Panc1 (cell line): Measurements from ENCODE around the gene SETMAR. TPM values are rescaled to one million over a fixed set of nuclear protein-coding genes. Genes with fewer than 3 reads are reported as not detected.

Source experiments
- ATAC-seq: fragments of 200-7000 bp; cut with Tn5 transposase; 2 replicates; pipeline ENCODE4 v1.9.1; 2020; ENCODE audit warnings: mild to moderate bottlenecking, moderate library complexity
- BruUV-seq: library from RNA; stranded (reverse); fragments of 400-500 nt; replicated peaks from 2 replicates; lab custom pipeline; 2021; lab: Mats Ljungman, UMichigan
- CTCF ChIA-PET: fragments of 300-600 bp; sonication (Branson Sonifier 250); formaldehyde crosslinking; loops from one replicate; lab custom pipeline; 2022; ENCODE audit warnings: antibody characterized with exemption; lab: Charles Lee
- POLR2A ChIA-PET: fragments of 300-600 bp; sonication (Branson Sonifier 250); formaldehyde crosslinking; loops from one replicate; lab custom pipeline; 2022; ENCODE audit warnings: antibody characterized with exemption; lab: Charles Lee
- DNase-seq: peaks from one replicate; pipeline ENCODE4 v3.0.0-alpha.2; 2010; ENCODE audit warnings: low read depth, low spot score
- H3K27ac ChIP-seq: 2 replicates; pipeline ENCODE4 v1.5.1; 2011; ENCODE audit warnings: mild to moderate bottlenecking, low read length, inconsistent platforms
- H3K27me3 ChIP-seq: fragments of 200-500 bp; sonication (Bioruptor generic); 2 replicates; pipeline ENCODE4 v1.6.0; 2014; ENCODE audit warnings: low read length, inconsistent platforms; ENCODE audit not compliant: control insufficient read depth, insufficient read depth
- H3K36me3 ChIP-seq: fragments of 200-500 bp; sonication (Bioruptor generic); 2 replicates; pipeline ENCODE4 v1.5.1; 2014; ENCODE audit warnings: inconsistent platforms, mild to moderate bottlenecking, low read length, moderate library complexity; ENCODE audit not compliant: control insufficient read depth, insufficient read depth
- H3K4me1 ChIP-seq: 2 replicates; pipeline ENCODE4 v1.5.1; 2011; ENCODE audit warnings: inconsistent platforms, mild to moderate bottlenecking, low read length, moderate library complexity; ENCODE audit not compliant: control insufficient read depth, insufficient read depth
- H3K4me3 ChIP-seq, 2 experiments: 2 replicates each; pipeline ENCODE4 v1.5.1; 2011 to 2012; ENCODE audit warnings: low read depth in 2 of 2, low read length in 2 of 2, mild to moderate bottlenecking in 2 of 2, inconsistent platforms in 1 of 2, moderate library complexity in 1 of 2
- H3K9me3 ChIP-seq: fragments of 200-500 bp; sonication (Bioruptor generic); 2 replicates; pipeline ENCODE4 v1.5.1; 2014; ENCODE audit warnings: low read depth, mild to moderate bottlenecking, inconsistent platforms, low read length, moderate library complexity; ENCODE audit not compliant: control insufficient read depth, insufficient read depth
- POLR2AphosphoS5 ChIP-seq: IDR thresholded peaks from 2 replicates; pipeline ENCODE4 v1.6.1; 2012; ENCODE audit warnings: mild to moderate bottlenecking, low read depth, low read length, moderate library complexity
- SIN3A ChIP-seq: IDR thresholded peaks from 2 replicates; pipeline ENCODE4 v1.6.1; 2012; ENCODE audit warnings: low read depth, mild to moderate bottlenecking, low read length, moderate library complexity, borderline replicate concordance; ENCODE audit not compliant: insufficient read depth
- TCF7L2 ChIP-seq: IDR thresholded peaks from 2 replicates; pipeline ENCODE4 v1.6.1; 2011; ENCODE audit warnings: mild to moderate bottlenecking, low read depth, low read length, inconsistent platforms
- in situ Hi-C: cut with HindIII; loops from 2 replicates; pipeline ENCODE4 v1.10.0; 2016; ENCODE audit warnings: low sequenced_read_pairs, low pct_unique_long_range_greater_than_20kb
- intact Hi-C: fragments of 100-400 bp; cut with micrococcal nuclease; formaldehyde crosslinking; loops from one replicate; pipeline ENCODE4 v1.10.0; 2022; ENCODE audit not compliant: unreplicated experiment
- total RNA-seq: library from RNA; stranded (reverse); gene quantifications from one replicate; pipeline ENCODE4 v1.2.1, GENCODE V29; 2021; ENCODE audit not compliant: unreplicated experiment
- TF ChIP-seq, protein P1 (sequence below), 2 experiments: IDR thresholded peaks; 2 replicates each; pipeline ENCODE4 v1.6.1; 2011 to 2012; ENCODE audit warnings: low read depth in 2 of 2, control low read depth in 1 of 2, low read length in 1 of 2, mild to moderate bottlenecking in 1 of 2, moderate library complexity in 1 of 2; ENCODE audit not compliant: insufficient read depth in 1 of 2
- TF ChIP-seq, protein P2 (sequence below): fragments of 450-650 bp; IDR thresholded peaks from 2 replicates; pipeline ENCODE4 v1.5.1; 2017; ENCODE audit warnings: mild to moderate bottlenecking

The SETMAR gene
- total RNA-seq, 1 experiment from 2014 or later: 9.6 TPM

DNA sequence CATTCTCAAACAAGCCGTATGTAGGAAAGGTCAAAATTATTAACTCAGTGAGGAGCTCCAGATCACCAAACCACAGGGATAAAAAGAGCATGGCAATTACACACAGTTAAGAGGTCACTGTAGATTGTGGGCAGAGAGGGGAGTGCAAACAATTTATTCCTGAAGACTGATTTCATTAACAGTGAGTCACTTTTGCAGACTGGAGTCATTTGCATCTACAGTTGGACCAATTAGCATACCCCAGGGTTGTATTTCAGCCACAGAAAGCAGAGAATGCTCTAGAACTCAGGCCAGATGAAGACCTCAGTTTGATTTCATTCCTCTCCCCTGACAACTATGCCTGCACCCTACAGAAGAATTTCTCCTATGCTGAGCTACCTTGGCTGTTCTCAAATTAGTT lies 40.1 kb downstream of the SETMAR start:
- intact Hi-C loops: no loop called here
- in situ Hi-C loops: no loop called here
- TF ChIP-seq POLR2AphosphoS5: no peak
- TF ChIP-seq, protein P1, sequence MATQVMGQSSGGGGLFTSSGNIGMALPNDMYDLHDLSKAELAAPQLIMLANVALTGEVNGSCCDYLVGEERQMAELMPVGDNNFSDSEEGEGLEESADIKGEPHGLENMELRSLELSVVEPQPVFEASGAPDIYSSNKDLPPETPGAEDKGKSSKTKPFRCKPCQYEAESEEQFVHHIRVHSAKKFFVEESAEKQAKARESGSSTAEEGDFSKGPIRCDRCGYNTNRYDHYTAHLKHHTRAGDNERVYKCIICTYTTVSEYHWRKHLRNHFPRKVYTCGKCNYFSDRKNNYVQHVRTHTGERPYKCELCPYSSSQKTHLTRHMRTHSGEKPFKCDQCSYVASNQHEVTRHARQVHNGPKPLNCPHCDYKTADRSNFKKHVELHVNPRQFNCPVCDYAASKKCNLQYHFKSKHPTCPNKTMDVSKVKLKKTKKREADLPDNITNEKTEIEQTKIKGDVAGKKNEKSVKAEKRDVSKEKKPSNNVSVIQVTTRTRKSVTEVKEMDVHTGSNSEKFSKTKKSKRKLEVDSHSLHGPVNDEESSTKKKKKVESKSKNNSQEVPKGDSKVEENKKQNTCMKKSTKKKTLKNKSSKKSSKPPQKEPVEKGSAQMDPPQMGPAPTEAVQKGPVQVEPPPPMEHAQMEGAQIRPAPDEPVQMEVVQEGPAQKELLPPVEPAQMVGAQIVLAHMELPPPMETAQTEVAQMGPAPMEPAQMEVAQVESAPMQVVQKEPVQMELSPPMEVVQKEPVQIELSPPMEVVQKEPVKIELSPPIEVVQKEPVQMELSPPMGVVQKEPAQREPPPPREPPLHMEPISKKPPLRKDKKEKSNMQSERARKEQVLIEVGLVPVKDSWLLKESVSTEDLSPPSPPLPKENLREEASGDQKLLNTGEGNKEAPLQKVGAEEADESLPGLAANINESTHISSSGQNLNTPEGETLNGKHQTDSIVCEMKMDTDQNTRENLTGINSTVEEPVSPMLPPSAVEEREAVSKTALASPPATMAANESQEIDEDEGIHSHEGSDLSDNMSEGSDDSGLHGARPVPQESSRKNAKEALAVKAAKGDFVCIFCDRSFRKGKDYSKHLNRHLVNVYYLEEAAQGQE (IDR thresholded peaks at IDR 0.05; ENCODE audit: insufficient read depth in 1 of 2, low read depth in 2 of 2, low read length in 1 of 2): no peak
- no peak for TF ChIP-seq SIN3A
- no peak for TF ChIP-seq TCF7L2
- TF ChIP-seq, protein P2, sequence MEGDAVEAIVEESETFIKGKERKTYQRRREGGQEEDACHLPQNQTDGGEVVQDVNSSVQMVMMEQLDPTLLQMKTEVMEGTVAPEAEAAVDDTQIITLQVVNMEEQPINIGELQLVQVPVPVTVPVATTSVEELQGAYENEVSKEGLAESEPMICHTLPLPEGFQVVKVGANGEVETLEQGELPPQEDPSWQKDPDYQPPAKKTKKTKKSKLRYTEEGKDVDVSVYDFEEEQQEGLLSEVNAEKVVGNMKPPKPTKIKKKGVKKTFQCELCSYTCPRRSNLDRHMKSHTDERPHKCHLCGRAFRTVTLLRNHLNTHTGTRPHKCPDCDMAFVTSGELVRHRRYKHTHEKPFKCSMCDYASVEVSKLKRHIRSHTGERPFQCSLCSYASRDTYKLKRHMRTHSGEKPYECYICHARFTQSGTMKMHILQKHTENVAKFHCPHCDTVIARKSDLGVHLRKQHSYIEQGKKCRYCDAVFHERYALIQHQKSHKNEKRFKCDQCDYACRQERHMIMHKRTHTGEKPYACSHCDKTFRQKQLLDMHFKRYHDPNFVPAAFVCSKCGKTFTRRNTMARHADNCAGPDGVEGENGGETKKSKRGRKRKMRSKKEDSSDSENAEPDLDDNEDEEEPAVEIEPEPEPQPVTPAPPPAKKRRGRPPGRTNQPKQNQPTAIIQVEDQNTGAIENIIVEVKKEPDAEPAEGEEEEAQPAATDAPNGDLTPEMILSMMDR: no peak
- H3K9me3 ChIP-seq: no peaks in the 10 kb centered on the region
- no peaks in the 10 kb centered on the region for H3K36me3 ChIP-seq
- no peak overlapping the region for H3K4me3 ChIP-seq
- ATAC-seq: no peak
- DNase-seq: no peak
- H3K4me1 ChIP-seq: no peaks in the 10 kb centered on the region
- ChIA-PET POLR2A (no interaction called here), CTCF (no interaction called here)
- BruUV-seq: no TSS peak
- no peaks in the 10 kb centered on the region for H3K27me3 ChIP-seq
- no peak overlapping the region for H3K27ac ChIP-seq

DNA sequence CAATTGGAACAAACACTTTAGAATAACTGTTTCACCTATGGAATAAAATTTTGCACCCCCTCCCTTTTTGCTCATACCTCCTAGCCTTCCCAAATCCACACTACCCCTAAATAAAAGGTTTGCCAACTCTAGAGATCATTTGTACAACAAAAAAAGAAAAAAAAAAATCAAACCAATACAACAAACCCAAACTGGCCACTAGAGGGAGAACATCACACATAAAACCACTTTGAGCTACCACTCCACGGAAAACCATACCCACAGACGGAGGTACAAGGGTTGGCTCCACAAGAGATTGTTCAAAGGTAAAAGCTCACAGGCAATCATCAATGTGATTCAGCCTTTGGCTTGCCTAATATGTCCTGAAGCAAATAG lies 47.6 kb downstream of the SETMAR start:
- Histone ChIP-seq H3K4me1 (no peaks in the 10 kb centered on the region), H3K27me3 (no peaks in the 10 kb centered on the region), H3K36me3 (no peaks in the 10 kb centered on the region), H3K9me3 (no peaks in the 10 kb centered on the region), H3K4me3 (peak overlapping the region in 1 of 2 experiments; percentile 20; a peak in 2 of 4 replicates), H3K27ac (no peak overlapping the region)
- DNase-seq (peak; percentile 47), ATAC-seq (peak; percentile 73)
- POLR2A ChIA-PET: no interaction called here
- in situ Hi-C loops (no loop called here), intact Hi-C loops (loop anchor here (1.0 kb wide), 1 partner anchor 283 kb away; no protein-coding TSS in a partner anchor)
- TF ChIP-seq, protein P2: peak; percentile 75
- TF ChIP-seq, protein P1 (IDR thresholded peaks at IDR 0.05; ENCODE audit: insufficient read depth in 1 of 2, low read depth in 2 of 2, low read length in 1 of 2): no peak
- CTCF ChIA-PET: interaction anchor here (0.5 to 1.9 kb wide), 8 partner anchors 60 to 283 kb away, joined by 3 to 13 read pairs (median 4); partner anchors contain the start of gene ITPR1
- no TSS peak for BruUV-seq
